PC-9 (cell line): ENCODE data around the gene TRIP10. TPM values are rescaled to one million over a fixed set of nuclear protein-coding genes. Genes with fewer than 3 reads are reported as not detected.

Source experiments
- BruUV-seq: library from RNA; stranded (reverse); fragments of 400-500 nt; replicated peaks from 2 replicates; lab custom pipeline; 2021; lab: Mats Ljungman, UMichigan
- CTCF ChIA-PET: fragments of 300-600 bp; sonication (Branson Sonifier 250); formaldehyde crosslinking; loops from one replicate; lab custom pipeline; 2022; ENCODE audit warnings: antibody characterized with exemption; lab: Charles Lee
- POLR2A ChIA-PET: fragments of 300-600 bp; sonication (Branson Sonifier 250); formaldehyde crosslinking; loops from one replicate; lab custom pipeline; 2022; ENCODE audit warnings: antibody characterized with exemption; ENCODE audit not compliant: unreplicated experiment; lab: Charles Lee
- DNase-seq, 2 experiments: peaks; one replicate each; pipeline versions ENCODE4 v3.0.0 to v3.0.0-alpha.2; 2015 to 2022; ENCODE audit warnings: mixed read lengths in 1 of 2
- H2AFZ ChIP-seq: fragments of 200-600 bp; sonication (generic); 2 replicates; pipeline ENCODE4 v1.8.1; 2017; ENCODE audit warnings: antibody characterized with exemption
- H3F3A ChIP-seq: fragments of 200-600 bp; sonication (generic); 2 replicates; pipeline ENCODE4 v1.8.1; 2017; ENCODE audit warnings: antibody characterized with exemption, mild to moderate bottlenecking, low read depth; ENCODE audit not compliant: insufficient read depth
- H3K27ac ChIP-seq: fragments of 200-600 bp; sonication (generic); 2 replicates; pipeline ENCODE4 v1.6.1; 2016; ENCODE audit warnings: mixed run types
- H3K27me3 ChIP-seq: fragments of 200-600 bp; sonication (generic); 2 replicates; pipeline ENCODE4 v1.6.1; 2016; ENCODE audit warnings: low read depth, mixed run types; ENCODE audit not compliant: insufficient read depth
- H3K36me3 ChIP-seq: fragments of 200-600 bp; sonication (generic); 2 replicates; pipeline ENCODE4 v1.6.1; 2016; ENCODE audit warnings: low read depth, mixed run types
- H3K4me1 ChIP-seq: fragments of 200-600 bp; sonication (generic); replicated peaks from 2 replicates; pipeline ENCODE4 v1.6.1; 2016; ENCODE audit warnings: mixed run types; ENCODE audit not compliant: insufficient read depth
- H3K4me2 ChIP-seq: fragments of 200-600 bp; sonication (generic); 2 replicates; pipeline ENCODE4 v1.6.1; 2017; ENCODE audit warnings: mixed run types
- H3K4me3 ChIP-seq: fragments of 200-600 bp; sonication (generic); 2 replicates; pipeline ENCODE4 v1.6.1; 2016; ENCODE audit warnings: mixed run types
- H3K79me2 ChIP-seq: fragments of 200-600 bp; sonication (generic); 2 replicates; pipeline ENCODE4 v1.6.1; 2017; ENCODE audit warnings: low read depth, mixed run types
- H3K9me2 ChIP-seq: fragments of 200-600 bp; sonication (generic); 2 replicates; pipeline ENCODE4 v1.8.1; 2017; ENCODE audit warnings: mild to moderate bottlenecking; ENCODE audit not compliant: insufficient read depth
- H3K9me3 ChIP-seq: fragments of 200-600 bp; sonication (generic); 2 replicates; pipeline ENCODE4 v1.8.1; 2016; ENCODE audit warnings: low read depth; ENCODE audit not compliant: insufficient read depth
- H4K20me1 ChIP-seq: fragments of 200-600 bp; sonication (generic); 2 replicates; pipeline ENCODE4 v1.8.1; 2017; ENCODE audit not compliant: insufficient read depth
- CTCF ChIP-seq: fragments of 200-600 bp; sonication (generic); conservative IDR thresholded peaks from 2 replicates; pipeline ENCODE4 v1.6.1; 2017; ENCODE audit warnings: mixed run types, antibody characterized with exemption, mild to moderate bottlenecking, moderate library complexity
- EZH2 ChIP-seq: fragments of 200-600 bp; sonication (generic); IDR thresholded peaks from 2 replicates; pipeline ENCODE4 v1.8.0; 2017; ENCODE audit warnings: antibody characterized with exemption, low read depth
- intact Hi-C: fragments of 100-400 bp; cut with micrococcal nuclease; formaldehyde crosslinking; loops from one replicate; pipeline ENCODE4 v1.10.0; 2022; ENCODE audit not compliant: unreplicated experiment
- total RNA-seq: library from RNA; stranded (reverse); gene quantifications from 2 replicates; pipeline ENCODE4 v1.2.3, GENCODE V29; 2021

TRIP10 gene
- total RNA-seq, 1 experiment from 2014 or later, result 84.3 TPM

GRCh38 chr19:6723738-6724137, 15.7 kb upstream of the TRIP10 start:
- H3K27me3 ChIP-seq, result no peaks in the 10 kb centered on the region
- peaks cover 47% of the 10 kb centered on the region for H3K4me1 ChIP-seq
- no peak overlapping the region for H3K4me3 ChIP-seq
- ChIA-PET POLR2A (no interaction called here), CTCF (no interaction called here)
- H2AFZ ChIP-seq, result no peak overlapping the region
- TF ChIP-seq EZH2 (no peak), CTCF (no peak)
- BruUV-seq, result no TSS peak
- H4K20me1 ChIP-seq, result no peaks in the 10 kb centered on the region
- H3K4me2 ChIP-seq, result peak overlapping the region; percentile 60; the same call in 1 of the 2 replicates
- peaks cover 26% of the 10 kb centered on the region for H3F3A ChIP-seq
- peaks cover 15% of the 10 kb centered on the region for H3K79me2 ChIP-seq
- peak overlapping the region; percentile 68 for H3K27ac ChIP-seq
- DNase-seq, result peak in 1 of 2 experiments; percentile 44
- intact Hi-C loops, result no loop called here
- H3K9me3 ChIP-seq, result no peaks in the 10 kb centered on the region
- H3K36me3 ChIP-seq, result no peaks in the 10 kb centered on the region
- no peaks in the 10 kb centered on the region for H3K9me2 ChIP-seq

DNA sequence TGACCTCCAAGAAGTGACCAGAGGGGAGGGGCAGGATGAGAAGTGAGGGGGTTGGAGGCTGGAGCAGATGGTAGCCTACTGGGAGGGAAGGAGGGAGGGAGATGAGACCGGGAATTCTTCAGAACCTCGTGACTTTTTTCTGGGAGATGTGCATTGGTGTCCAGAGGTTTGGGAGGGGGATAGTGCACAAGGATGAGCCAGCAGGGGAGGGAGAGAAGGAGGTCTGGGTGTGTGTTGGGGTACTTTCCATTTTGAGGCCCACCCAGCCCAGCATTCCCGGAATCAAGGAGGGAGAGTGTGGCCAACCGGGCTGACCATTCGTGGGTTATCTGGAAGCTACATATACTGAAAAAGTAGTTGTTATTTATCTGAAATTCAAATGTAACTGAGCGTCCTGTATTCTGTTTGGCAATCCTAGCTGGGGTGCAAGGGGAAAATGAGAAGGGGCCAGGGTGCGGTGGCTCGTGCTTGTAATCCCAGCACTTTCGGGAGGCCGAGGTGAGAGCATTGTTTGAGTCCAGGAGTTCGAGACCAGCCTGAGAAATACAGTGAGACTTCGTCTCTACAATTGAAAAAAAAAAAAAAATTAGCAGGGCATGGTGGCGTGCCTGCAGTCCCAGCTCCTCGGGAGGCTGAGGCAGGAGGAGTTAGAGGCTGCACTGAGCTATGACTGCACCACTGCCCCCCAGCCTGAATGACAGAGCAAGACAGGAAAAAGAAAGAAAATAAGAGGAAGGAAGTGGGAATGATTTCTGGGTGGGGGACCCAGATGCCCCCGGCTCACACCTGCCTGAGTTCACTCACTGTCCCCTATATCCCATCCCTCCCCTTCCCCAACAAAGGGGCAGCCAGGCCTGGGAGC, 14.6 kb upstream of the TRIP10 start:
- POLR2A ChIA-PET, result no interaction called here
- H3K4me1 ChIP-seq, result peaks cover 39% of the 10 kb centered on the region
- BruUV-seq, result no TSS peak

More for the DNA sequence above, 14.6 kb upstream of the TRIP10 start:
- no peak for DNase-seq
- CTCF ChIA-PET, result interaction anchor here (0.6 kb wide), 1 partner anchor 16 kb away, joined by 10 read pairs; no protein-coding TSS in a partner anchor
- Histone ChIP-seq H3K27ac (no peak overlapping the region), H4K20me1 (no peaks in the 10 kb centered on the region), H3K27me3 (no peaks in the 10 kb centered on the region), H3K4me3 (no peak overlapping the region), H2AFZ (no peak overlapping the region), H3K4me2 (no peak overlapping the region), H3K9me3 (no peaks in the 10 kb centered on the region), H3F3A (peaks cover 22% of the 10 kb centered on the region), H3K79me2 (peaks cover 6% of the 10 kb centered on the region), H3K36me3 (no peaks in the 10 kb centered on the region), H3K9me2 (no peaks in the 10 kb centered on the region)
- no peak for TF ChIP-seq CTCF
- no peak for TF ChIP-seq EZH2
- intact Hi-C loops, result no loop called here
